SU-DHL-6 (cell line): ENCODE data around the gene TOM1.

Source experiments
- H2AFZ ChIP-seq: fragments of 200-600 bp; sonication (generic); 2 replicates; pipeline ENCODE4 v1.6.1; 2014; ENCODE audit warnings: low read depth, mild to moderate bottlenecking, moderate library complexity, mixed read lengths, antibody characterized with exemption, low read length; ENCODE audit not compliant: severe bottlenecking
- H3F3A ChIP-seq: fragments of 200-600 bp; shearing (Covaris generic); 2 replicates; pipeline ENCODE4 v1.6.0; 2016; ENCODE audit warnings: antibody characterized with exemption, mild to moderate bottlenecking; ENCODE audit not compliant: insufficient read depth
- H3K27ac ChIP-seq: fragments of 200-600 bp; sonication (generic); 2 replicates; pipeline ENCODE4 v1.5.1; 2016; ENCODE audit warnings: low read depth, mild to moderate bottlenecking, low read length, moderate library complexity, mixed read lengths
- H3K27me3 ChIP-seq: fragments of 200-600 bp; sonication (generic), shearing (Covaris generic); 2 replicates; pipeline ENCODE4 v1.6.0; 2014; ENCODE audit warnings: mild to moderate bottlenecking, low read length
- H3K36me3 ChIP-seq: fragments of 200-600 bp; sonication (generic); 2 replicates; pipeline ENCODE4 v1.6.1; 2014; ENCODE audit warnings: mild to moderate bottlenecking, low read length, mixed read lengths
- H3K4me2 ChIP-seq: fragments of 300-600, 200-600 bp; shearing (Covaris generic), sonication (generic); 2 replicates; pipeline ENCODE4 v1.6.0; 2014; ENCODE audit warnings: low read length, low read depth, mild to moderate bottlenecking; ENCODE audit not compliant: poor library complexity, severe bottlenecking
- H3K4me3 ChIP-seq: fragments of 200-600 bp; sonication (generic); 2 replicates; pipeline ENCODE4 v1.5.1; 2014; ENCODE audit warnings: antibody characterized with exemption, low read length, mild to moderate bottlenecking, mixed read lengths; ENCODE audit not compliant: insufficient read depth, poor library complexity, severe bottlenecking
- H3K79me2 ChIP-seq: fragments of 200-600 bp; sonication (generic); 2 replicates; pipeline ENCODE4 v1.6.1; 2014; ENCODE audit warnings: mild to moderate bottlenecking, low read length, moderate library complexity; ENCODE audit not compliant: insufficient read depth
- H3K9ac ChIP-seq: fragments of 200-600 bp; sonication (generic); 2 replicates; pipeline ENCODE4 v1.7.0; 2014; ENCODE audit warnings: mild to moderate bottlenecking, low read length
- H3K9me2 ChIP-seq: fragments of 200-600 bp; sonication (generic); replicated peaks from 2 replicates; pipeline ENCODE4 v1.6.1; 2014; ENCODE audit warnings: low read length; ENCODE audit not compliant: insufficient read depth
- H3K9me3 ChIP-seq: fragments of 200-600 bp; sonication (generic); 2 replicates; pipeline ENCODE4 v1.6.1; 2014; ENCODE audit warnings: low read length, mixed read lengths; ENCODE audit not compliant: insufficient read depth
- H4K20me1 ChIP-seq: fragments of 200-600 bp; sonication (generic); 2 replicates; pipeline ENCODE4 v1.6.1; 2014; ENCODE audit warnings: low read depth, mild to moderate bottlenecking, antibody characterized with exemption, low read length, moderate library complexity, mixed read lengths
- EZH2phosphoT487 ChIP-seq: fragments of 200-600 bp; sonication (generic), shearing (Covaris generic); conservative IDR thresholded peaks from 2 replicates; pipeline ENCODE4 v1.6.1; 2018; ENCODE audit warnings: mild to moderate bottlenecking, antibody characterized with exemption, low read length, moderate library complexity, mixed read lengths
- TF ChIP-seq, protein P1 (sequence below): fragments of 200-600 bp; sonication (generic); IDR thresholded peaks from one replicate; pipeline ENCODE4 v1.5.1; 2017; ENCODE audit warnings: antibody characterized with exemption, mild to moderate bottlenecking, low read length, moderate library complexity; ENCODE audit not compliant: insufficient read depth, poor library complexity, severe bottlenecking

The TOM1 gene

DNA sequence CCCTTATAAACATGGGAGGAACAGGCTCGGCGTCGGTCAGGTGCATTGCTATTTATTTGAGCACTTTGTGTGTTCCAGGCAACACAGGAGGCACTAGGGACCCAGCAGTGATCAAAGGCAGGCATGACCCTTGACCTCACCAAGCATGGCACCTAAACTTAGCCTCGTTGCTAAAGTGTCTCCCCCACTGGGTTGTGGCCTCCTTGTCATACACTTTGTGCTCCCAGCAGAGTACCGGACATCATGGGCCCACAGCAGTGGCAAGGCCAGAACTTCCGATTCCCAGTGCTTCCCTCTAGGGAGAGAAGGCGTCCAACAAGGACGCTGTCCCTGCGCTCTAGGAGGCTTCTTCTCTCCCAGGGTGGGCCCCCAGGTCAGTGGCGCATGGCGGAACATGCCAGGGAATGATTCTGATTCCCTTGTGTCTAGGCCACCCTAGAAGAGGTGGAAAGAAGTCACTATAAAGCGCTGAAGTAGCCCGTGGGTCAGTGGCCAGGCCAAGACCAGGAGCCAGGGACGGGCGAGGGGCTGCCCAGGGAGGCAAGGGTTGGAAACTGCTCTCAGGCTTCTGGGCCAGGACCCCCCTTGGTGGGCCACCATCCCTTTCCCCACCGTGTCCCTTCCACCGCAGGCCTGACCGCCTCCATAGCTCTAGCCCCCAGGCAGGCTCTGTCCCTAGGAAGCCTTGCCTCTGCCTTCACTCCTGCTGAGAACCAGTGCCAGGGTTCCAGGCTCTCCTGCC, 19.7 kb downstream of the TOM1 start:
- Histone ChIP-seq H2AFZ (no peak overlapping the region), H3K9me2 (no peaks in the 10 kb centered on the region), H3K4me3 (no peak overlapping the region), H3K27me3 (no peaks in the 10 kb centered on the region), H3K36me3 (no peaks in the 10 kb centered on the region), H3K79me2 (no peaks in the 10 kb centered on the region), H3K27ac (no peak overlapping the region), H3F3A (no peaks in the 10 kb centered on the region), H3K9me3 (no peaks in the 10 kb centered on the region), H3K4me2 (no peak overlapping the region), H3K9ac (no peak overlapping the region), H4K20me1 (no peaks in the 10 kb centered on the region)
- TF ChIP-seq EZH2phosphoT487 = no peak
- TF ChIP-seq, protein P1, sequence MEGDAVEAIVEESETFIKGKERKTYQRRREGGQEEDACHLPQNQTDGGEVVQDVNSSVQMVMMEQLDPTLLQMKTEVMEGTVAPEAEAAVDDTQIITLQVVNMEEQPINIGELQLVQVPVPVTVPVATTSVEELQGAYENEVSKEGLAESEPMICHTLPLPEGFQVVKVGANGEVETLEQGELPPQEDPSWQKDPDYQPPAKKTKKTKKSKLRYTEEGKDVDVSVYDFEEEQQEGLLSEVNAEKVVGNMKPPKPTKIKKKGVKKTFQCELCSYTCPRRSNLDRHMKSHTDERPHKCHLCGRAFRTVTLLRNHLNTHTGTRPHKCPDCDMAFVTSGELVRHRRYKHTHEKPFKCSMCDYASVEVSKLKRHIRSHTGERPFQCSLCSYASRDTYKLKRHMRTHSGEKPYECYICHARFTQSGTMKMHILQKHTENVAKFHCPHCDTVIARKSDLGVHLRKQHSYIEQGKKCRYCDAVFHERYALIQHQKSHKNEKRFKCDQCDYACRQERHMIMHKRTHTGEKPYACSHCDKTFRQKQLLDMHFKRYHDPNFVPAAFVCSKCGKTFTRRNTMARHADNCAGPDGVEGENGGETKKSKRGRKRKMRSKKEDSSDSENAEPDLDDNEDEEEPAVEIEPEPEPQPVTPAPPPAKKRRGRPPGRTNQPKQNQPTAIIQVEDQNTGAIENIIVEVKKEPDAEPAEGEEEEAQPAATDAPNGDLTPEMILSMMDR = no peak

DNA sequence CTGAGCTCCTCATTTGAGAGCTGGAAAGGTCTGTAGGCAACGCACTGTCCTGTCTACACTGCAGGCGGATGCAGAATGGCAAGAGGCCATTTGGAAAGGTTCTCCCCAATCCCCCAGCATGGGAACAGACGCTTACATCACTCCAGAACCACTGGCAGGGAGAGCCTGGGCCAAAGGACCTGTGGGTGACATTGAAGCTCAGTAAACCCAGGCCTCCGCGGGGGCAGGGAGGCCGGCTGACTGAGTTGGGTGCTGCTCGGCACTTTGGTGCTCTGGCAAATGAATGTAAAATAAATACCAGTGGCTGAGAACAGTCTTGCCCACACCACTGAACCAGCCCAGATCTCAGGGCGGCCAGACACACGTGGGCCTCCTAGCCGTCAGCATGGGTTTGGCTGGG, 22.4 kb downstream of the TOM1 start:
- H3K36me3 ChIP-seq = no peaks in the 10 kb centered on the region
- no peaks in the 10 kb centered on the region for H4K20me1 ChIP-seq
- H3K79me2 ChIP-seq = no peaks in the 10 kb centered on the region
- H3K9ac ChIP-seq = no peak overlapping the region
- H3K4me3 ChIP-seq = no peak overlapping the region
- no peak overlapping the region for H3K4me2 ChIP-seq
- H3K27me3 ChIP-seq = no peaks in the 10 kb centered on the region
- H2AFZ ChIP-seq = no peak overlapping the region
- H3K27ac ChIP-seq = no peak overlapping the region
- no peaks in the 10 kb centered on the region for H3K9me2 ChIP-seq
- H3F3A ChIP-seq = no peaks in the 10 kb centered on the region
- no peaks in the 10 kb centered on the region for H3K9me3 ChIP-seq
- TF ChIP-seq, protein P1 = no peak
- TF ChIP-seq EZH2phosphoT487 = no peak

DNA sequence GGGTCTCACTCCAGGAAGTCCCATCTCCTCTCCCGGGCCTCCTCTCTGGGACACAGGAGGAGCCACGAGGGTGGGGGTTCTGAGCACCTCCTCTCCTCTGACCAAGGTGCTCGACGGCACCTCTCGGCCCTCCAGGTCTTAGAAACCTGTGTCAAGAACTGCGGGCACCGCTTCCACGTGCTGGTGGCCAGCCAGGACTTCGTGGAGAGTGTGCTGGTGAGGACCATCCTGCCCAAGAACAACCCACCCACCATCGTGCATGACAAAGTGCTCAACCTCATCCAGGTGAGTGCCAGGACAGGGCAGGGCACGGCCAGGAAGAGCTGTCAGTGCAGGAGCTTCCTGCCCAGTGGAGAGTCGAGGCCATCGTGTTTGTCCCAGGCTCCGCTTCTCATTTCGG, 23.2 kb downstream of the TOM1 start:
- TF ChIP-seq, protein P1 = no peak
- no peak for TF ChIP-seq EZH2phosphoT487
- no peaks in the 10 kb centered on the region for H3F3A ChIP-seq
- H3K79me2 ChIP-seq = no peaks in the 10 kb centered on the region
- no peaks in the 10 kb centered on the region for H3K27me3 ChIP-seq
- no peaks in the 10 kb centered on the region for H3K9me3 ChIP-seq
- H3K4me2 ChIP-seq = no peak overlapping the region
- H4K20me1 ChIP-seq = no peaks in the 10 kb centered on the region
- no peak overlapping the region for H3K9ac ChIP-seq
- no peak overlapping the region for H2AFZ ChIP-seq
- H3K4me3 ChIP-seq = no peak overlapping the region
- no peaks in the 10 kb centered on the region for H3K9me2 ChIP-seq
- H3K36me3 ChIP-seq = no peaks in the 10 kb centered on the region
- H3K27ac ChIP-seq = no peak overlapping the region
